SK-N-SH treated with all-trans-retinoic acid at 6 μM for 48 hours (cell line): ENCODE results near the gene GALNT15.

Experiments
- ARNTL ChIP-seq: fragments of 450-650 bp; formaldehyde crosslinking; IDR thresholded peaks from 2 replicates; pipeline ENCODE4 v1.5.0; 2020; ENCODE audit warnings: low read depth, mild to moderate bottlenecking, moderate library complexity, borderline replicate concordance
- CREB5 ChIP-seq: fragments of 250-450 bp; sonication (Bioruptor Pico); IDR thresholded peaks from 2 replicates; pipeline ENCODE4 v1.5.1; 2020; ENCODE audit warnings: low read depth, mild to moderate bottlenecking, moderate library complexity
- CSDC2 ChIP-seq: fragments of 250-450 bp; sonication (Bioruptor Pico); IDR thresholded peaks from 2 replicates; pipeline ENCODE4 v1.5.0; 2020; ENCODE audit warnings: mild to moderate bottlenecking, moderate library complexity
- CSRNP3 ChIP-seq: fragments of 250-450 bp; sonication (Bioruptor Pico); IDR thresholded peaks from 2 replicates; pipeline ENCODE4 v1.5.1; 2021; ENCODE audit warnings: mild to moderate bottlenecking, moderate library complexity
- GLIS3 ChIP-seq: fragments of 250-450 bp; sonication (Bioruptor Pico); IDR thresholded peaks from 2 replicates; pipeline ENCODE4 v1.5.0; 2020; ENCODE audit warnings: mild to moderate bottlenecking, moderate library complexity
- PATZ1 ChIP-seq: fragments of 250-450 bp; sonication (Bioruptor Pico); IDR thresholded peaks from 2 replicates; pipeline ENCODE4 v1.8.0; 2020; ENCODE audit warnings: mild to moderate bottlenecking, moderate library complexity, borderline replicate concordance
- PPARA ChIP-seq: fragments of 250-450 bp; sonication (Bioruptor Pico); IDR thresholded peaks from 2 replicates; pipeline ENCODE4 v1.5.0; 2020; ENCODE audit warnings: mild to moderate bottlenecking, borderline replicate concordance
- RARB ChIP-seq: fragments of 250-450 bp; sonication (Bioruptor Pico); IDR thresholded peaks from 2 replicates; pipeline ENCODE4 v1.8.0; 2021; ENCODE audit warnings: mild to moderate bottlenecking, moderate library complexity
- ZFP3 ChIP-seq: fragments of 250-450 bp; sonication (Bioruptor Pico); IDR thresholded peaks from 2 replicates; pipeline ENCODE4 v1.5.0; 2020; ENCODE audit warnings: mild to moderate bottlenecking, moderate library complexity

- TF ChIP-seq CSRNP3 (CRISPR knock-in tag) (no peak), CREB5 (CRISPR knock-in tag) (no peak), CSDC2 (CRISPR knock-in tag) (no peak), PATZ1 (CRISPR knock-in tag) (no peak), ZFP3 (no peak), PPARA (CRISPR knock-in tag) (no peak), GLIS3 (CRISPR knock-in tag) (no peak), ARNTL (no peak), RARB (CRISPR knock-in tag) (no peak)
These were observed 81.2 kb downstream of the GALNT15 start for GRCh38 chr3:16255726-16256125.
